Superior temporal gyrus (tissue), 1 donor: ENCODE results near the gene LILRB3.
"Not testable (repeated sequence)": the region's sequence is repeated elsewhere in the genome, so short reads cannot be mapped to it uniquely, and the experiment has no call there.

Experiments
- DNase-seq: peaks from one replicate; pipeline ENCODE4 v3.0.0-alpha.2; 2016; ENCODE audit errors: extremely low spot score

Gene LILRB3

DNA sequence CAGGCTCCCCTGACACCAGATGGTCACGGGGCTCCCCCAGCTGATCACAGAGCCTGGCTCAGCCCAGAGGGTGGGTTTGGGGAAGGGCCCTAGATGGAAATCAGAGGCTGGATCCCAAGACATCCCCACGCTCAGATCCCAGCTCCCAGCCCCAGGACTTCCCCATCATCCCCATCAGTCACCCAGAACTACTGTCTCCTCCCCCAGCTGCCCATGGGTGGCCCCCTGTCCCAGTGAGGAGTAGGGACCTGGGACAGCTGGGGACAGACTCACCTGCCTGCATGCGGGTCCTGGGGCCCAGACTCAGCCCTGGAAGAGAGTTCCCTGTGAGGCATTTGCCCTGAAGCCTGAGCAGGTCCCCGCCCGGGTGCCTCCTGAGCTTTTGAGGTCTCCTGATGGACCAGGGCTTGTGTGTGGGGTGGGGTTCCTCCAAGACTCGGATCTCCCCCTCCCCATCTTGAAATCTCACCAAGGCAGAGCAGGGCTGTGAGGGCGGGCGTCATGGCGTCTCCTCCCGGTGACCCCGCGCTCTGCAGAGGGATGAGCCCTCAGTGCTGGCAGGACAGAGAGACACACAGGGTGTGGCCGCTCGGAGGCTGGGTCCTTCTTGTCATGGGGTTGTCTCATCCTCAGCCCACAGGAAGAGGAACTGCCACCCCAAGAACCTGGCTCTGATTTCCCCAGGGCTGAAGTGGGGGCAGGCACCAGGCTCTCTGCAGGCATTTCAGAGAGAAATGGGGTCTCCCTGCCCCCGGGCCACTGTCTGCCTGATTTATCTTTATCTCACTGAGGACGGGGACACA, at the start of gene LILRB3:
TSS of gene LILRB3 (minus strand) at position 534 of the 803 bp plus-strand sequence. CDS start at position 503, 31 bp downstream.
- not testable (repeated sequence) for DNase-seq

- DNase-seq, result not testable (repeated sequence)
These were observed 49.4 kb upstream of the LILRB3 start for GRCh38 chr19:54272181-54272580.

GRCh38 chr19:54271587-54271986, 48.8 kb upstream of the LILRB3 start:
- not testable (repeated sequence) for DNase-seq

DNA sequence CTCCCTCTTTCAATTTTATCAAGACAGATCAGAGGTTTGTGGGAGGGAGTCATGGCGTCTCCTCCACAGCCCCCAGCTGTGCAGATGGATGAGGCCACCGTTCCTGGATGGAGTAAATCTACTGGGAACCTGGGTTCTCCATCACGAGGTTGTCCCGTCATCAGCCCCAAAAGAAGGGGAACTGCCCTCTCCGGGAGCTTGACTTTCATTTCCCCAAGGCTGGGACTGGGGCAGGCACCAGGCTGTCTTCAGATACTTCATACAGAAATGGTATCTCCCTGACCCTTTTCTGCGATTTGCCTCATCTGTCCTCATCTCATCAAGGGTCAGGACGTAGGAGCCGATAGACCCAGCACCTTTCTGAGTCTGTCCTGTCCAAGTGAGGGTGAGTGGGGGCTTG, 48.3 kb upstream of the LILRB3 start:
- no peak for DNase-seq

DNA sequence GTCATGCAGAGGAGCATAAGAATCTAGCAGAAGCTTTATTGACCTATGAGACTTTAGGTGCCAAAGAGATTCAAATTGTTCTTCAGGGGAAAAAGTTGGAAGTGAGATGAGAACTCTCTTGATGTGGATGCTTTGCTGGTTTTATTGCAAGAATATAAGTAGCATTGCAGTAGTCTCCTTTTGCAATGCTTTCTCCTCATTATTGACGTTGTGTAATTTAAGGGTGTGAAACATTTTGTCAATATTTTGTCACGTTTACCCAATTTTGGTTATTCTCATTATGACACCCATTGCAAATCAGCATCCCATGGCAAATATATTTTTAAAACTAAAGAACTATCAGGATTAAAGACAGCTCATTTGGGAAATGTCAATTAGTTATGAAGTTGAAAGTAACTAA, 46.1 kb upstream of the LILRB3 start:
- no peak for DNase-seq

- peak; percentile 68 for DNase-seq
These were observed 43.3 kb upstream of the LILRB3 start for GRCh38 chr19:54266133-54266532.

DNA sequence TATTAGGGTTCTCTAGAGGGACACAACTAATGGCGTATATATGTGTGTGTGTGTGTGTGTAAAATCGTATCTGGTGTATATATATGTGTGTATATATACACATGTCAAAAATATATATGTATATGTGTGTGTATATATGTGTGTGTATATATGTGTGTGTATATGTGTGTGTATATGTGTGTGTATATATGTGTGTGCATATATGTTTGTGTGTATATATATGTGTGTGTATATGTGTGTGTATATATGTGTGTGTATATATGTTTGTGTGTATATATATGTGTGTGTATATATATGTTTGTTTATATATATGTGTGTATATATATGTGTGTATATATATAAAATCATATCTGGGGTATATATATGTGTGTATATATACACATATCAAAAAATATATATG, 39.7 kb upstream of the LILRB3 start:
- no peak for DNase-seq

- DNase-seq, result no peak
These were observed 39.3 kb upstream of the LILRB3 start for GRCh38 chr19:54262066-54262465.

- no peak for DNase-seq
These were observed 34.3 kb upstream of the LILRB3 start, which contains the start of gene LILRB5 for GRCh38 chr19:54257116-54257480. LILRB5 (minus strand) TSS chr19:54257273; CDS start chr19:54257193, 80 bp downstream.

DNA sequence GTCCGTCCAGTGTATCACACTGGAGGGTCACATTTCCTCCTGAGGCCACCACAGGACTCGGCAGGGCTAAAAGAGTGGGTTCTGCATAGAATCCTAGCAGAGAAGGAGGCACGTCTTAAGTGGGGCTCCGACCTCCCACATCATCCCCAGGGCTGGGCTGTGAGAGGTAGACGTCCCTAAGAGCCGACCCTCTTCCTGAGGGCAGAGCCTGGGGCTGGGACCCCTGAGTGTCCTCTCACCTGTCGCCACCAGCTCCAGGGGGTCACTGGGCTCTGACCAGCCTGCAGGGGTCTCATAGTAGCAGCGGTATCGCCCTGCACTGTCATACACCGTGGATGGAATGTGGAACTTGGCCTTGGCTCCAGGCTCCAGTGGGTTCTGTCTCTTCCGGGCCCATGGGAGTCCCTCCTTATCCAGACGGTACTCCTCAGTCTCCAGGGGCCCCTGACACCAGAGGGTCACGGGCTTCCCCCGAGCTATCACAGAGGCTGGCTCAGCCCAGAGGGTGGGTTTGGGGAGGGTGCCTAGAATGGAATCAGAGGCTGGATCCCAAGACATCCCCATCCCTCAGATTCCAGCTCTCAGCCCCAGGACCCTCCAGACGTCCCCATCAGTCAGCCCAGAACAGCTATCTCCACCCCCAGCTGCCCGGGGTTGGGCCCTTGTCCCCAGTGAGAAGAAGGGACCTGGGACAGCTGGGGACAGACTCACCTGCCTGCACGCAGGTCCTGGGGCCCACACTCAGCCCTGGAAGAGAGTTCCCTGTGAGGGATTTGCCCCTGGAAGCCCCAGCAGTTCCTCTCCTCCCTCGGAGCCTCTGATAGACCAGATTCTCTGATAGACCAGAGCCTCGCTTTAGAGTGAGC, 33.7 kb upstream of the LILRB3 start:
- no peak for DNase-seq

- no peak for DNase-seq
These were observed 32.4 kb upstream of the LILRB3 start for GRCh38 chr19:54255105-54255775.

DNA sequence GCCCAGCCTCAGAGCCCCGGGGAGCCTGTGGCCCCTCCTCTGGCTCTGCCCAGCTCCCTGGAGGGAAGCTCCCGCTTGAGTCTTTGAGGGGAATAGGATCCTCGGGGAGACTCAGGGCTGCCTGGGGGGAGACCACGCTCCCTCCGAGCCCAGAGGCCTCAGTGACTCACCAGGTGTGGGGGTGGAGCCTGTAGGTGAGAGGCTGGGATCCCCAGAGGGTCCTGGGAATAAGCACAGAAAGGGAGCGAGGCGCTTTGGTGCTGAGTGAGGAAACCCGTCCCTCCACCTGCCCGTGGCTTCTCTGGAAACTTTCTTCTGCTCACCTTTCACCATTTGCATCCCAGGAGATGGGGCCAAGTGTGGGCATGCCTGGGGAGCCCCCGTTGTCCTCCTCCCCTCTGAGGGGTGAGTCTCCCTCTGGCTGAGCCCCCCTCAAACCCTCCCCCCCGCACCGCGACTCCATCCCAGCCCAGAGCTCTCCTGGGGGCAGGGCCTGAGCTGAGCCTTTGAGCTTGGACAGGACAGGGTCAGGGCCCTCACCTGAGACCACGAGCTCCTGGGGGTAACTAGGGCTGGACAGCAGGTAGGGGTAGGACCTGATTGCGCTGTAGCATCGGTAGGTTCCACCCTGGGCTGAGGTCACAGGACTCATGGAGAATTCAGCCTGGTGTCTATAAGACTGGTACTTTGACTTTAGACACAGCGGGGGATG, 31.5 kb upstream of the LILRB3 start:
- no peak for DNase-seq

GRCh38 chr19:54253331-54254194, 30.8 kb upstream of the LILRB3 start:
- DNase-seq, result no peak

- no peak for DNase-seq
These were observed 30.0 kb upstream of the LILRB3 start for GRCh38 chr19:54252845-54253244.

GRCh38 chr19:54252243-54252642, 29.4 kb upstream of the LILRB3 start:
- no peak for DNase-seq

DNA sequence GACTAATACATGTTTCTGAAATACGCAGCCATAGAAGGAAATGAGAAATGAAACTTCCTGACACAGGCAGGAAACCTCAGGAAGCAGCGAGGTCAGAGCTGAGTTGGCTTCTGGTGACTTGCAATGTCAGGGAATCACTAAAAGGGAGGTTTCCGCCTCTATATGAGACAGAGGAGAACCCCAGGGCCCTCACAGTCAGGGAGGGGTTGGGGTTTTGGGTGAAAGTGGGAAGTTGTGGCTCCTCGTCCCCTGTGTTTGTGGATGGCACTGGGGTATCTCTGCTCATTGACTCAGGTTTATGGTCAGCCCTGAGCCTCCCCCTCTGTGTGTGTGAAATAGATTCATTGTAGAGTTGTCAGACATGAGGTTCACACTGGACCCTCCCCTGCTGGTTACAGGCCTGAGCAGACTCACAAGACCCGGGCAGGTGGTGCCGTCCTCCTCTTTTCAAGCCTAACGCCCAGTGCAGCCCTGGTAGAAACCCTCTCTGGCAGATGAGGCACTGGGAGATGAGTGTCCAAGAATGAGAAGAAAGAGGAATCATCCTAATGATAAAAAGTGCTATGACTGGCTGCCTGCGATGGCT, 25.3 kb upstream of the LILRB3 start:
- peak; percentile 18 for DNase-seq

- DNase-seq, result no peak
These were observed 24.5 kb upstream of the LILRB3 start for GRCh38 chr19:54247106-54247930.

- no peak for DNase-seq
These were observed 23.1 kb upstream of the LILRB3 start for GRCh38 chr19:54245936-54246335.

DNA sequence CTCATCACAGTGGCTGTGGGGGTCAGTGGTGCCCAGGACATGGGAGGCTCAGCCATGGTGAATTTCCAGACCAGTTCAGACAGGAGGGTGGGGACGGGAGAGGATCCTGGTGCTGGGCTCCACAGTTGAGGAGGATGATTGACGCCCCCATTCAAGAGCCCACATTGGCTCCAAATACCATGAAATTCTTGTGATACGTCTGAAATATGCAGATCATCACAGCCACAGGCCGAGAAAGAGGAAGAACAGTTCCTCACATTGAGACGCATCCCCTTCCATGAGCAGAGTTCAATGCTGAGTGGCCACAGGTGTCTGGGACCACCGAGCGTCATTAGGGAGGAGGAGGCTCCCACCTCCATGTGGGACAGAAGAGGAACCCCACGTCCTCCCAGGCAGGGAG, 21.0 kb upstream of the LILRB3 start:
- DNase-seq, result not testable (repeated sequence)
